GM12874 (cell line): ENCODE measurements around the gene LMTK2.

Experiments
- CTCF ChIP-seq: IDR thresholded peaks from 2 replicates; pipeline ENCODE4 v1.5.1; 2011; ENCODE audit warnings: low read depth, mild to moderate bottlenecking, control low read depth, low read length, moderate library complexity; ENCODE audit not compliant: insufficient read depth

The LMTK2 gene

GRCh38 chr7:98240961-98241673 is 134.5 kb downstream of the LMTK2 start:
- TF ChIP-seq CTCF = peak; percentile 84

- TF ChIP-seq CTCF = no peak
Measured at GRCh38 chr7:98241674-98242241, 135.1 kb downstream of the LMTK2 start.

GRCh38 chr7:98242342-98242741 is 135.7 kb downstream of the LMTK2 start:
- no peak for TF ChIP-seq CTCF

GRCh38 chr7:98242934-98243333 is 136.3 kb downstream of the LMTK2 start:
- TF ChIP-seq CTCF = no peak

- TF ChIP-seq CTCF = no peak
Measured at GRCh38 chr7:98244871-98245270, 138.2 kb downstream of the LMTK2 start.

GRCh38 chr7:98248156-98248555 is 141.5 kb downstream of the LMTK2 start:
- no peak for TF ChIP-seq CTCF

GRCh38 chr7:98249106-98249505 is 142.4 kb downstream of the LMTK2 start:
- no peak for TF ChIP-seq CTCF
